Liver (tissue), 9 donors: ENCODE data around the gene COMMD10. TPM values are rescaled to one million over a fixed set of nuclear protein-coding genes. Genes with fewer than 3 reads are reported as not detected.

Experiments
- DNase-seq: peaks from one replicate; pipeline ENCODE4 v3.0.0-alpha.2; 2017; ENCODE audit warnings: low spot score
- H3K27ac ChIP-seq, 2 donors: one replicate each; pipeline ENCODE4 v1.7.0; 2013; ENCODE audit warnings: inconsistent platforms in 2 of 2, low read length in 2 of 2, control low read depth in 1 of 2, low read depth in 1 of 2, mild to moderate bottlenecking in 1 of 2
- H3K27me3 ChIP-seq, 4 donors: one replicate each; pipeline versions ENCODE4 v1.6.1 to v1.7.0; 2013; ENCODE audit warnings: low read length in 3 of 4, inconsistent platforms in 1 of 4, mild to moderate bottlenecking in 1 of 4, moderate library complexity in 1 of 4; ENCODE audit not compliant: control insufficient read depth in 4 of 4, insufficient read depth in 4 of 4
- H3K36me3 ChIP-seq, 4 donors: one replicate each; pipeline versions ENCODE4 v1.6.1 to v1.7.0; 2013; ENCODE audit warnings: low read length in 3 of 4, mild to moderate bottlenecking in 3 of 4, low read depth in 1 of 4, moderate library complexity in 1 of 4; ENCODE audit not compliant: control insufficient read depth in 4 of 4, insufficient read depth in 3 of 4
- H3K4me1 ChIP-seq, 4 donors: one replicate each; pipeline versions ENCODE4 v1.6.1 to v1.7.0; 2013; ENCODE audit warnings: low read length in 3 of 4, mild to moderate bottlenecking in 3 of 4, moderate library complexity in 1 of 4; ENCODE audit not compliant: control insufficient read depth in 4 of 4, insufficient read depth in 4 of 4
- H3K4me3 ChIP-seq, 3 donors: one replicate each; pipeline versions ENCODE4 v1.6.1 to v1.7.0; 2013; ENCODE audit warnings: low read length in 3 of 3, control low read depth in 1 of 3, low read depth in 1 of 3, mild to moderate bottlenecking in 1 of 3
- H3K9ac ChIP-seq, 2 donors: one replicate each; pipeline ENCODE4 v1.7.0; 2013; ENCODE audit warnings: low read length in 2 of 2, mild to moderate bottlenecking in 2 of 2, moderate library complexity in 2 of 2, control low read depth in 1 of 2, low read depth in 1 of 2
- H3K9me3 ChIP-seq, 4 donors: one replicate each; pipeline versions ENCODE4 v1.6.1 to v1.7.0; 2013; ENCODE audit warnings: low read length in 3 of 4; ENCODE audit not compliant: control insufficient read depth in 4 of 4
- ATF3 ChIP-seq: IDR thresholded peaks from 2 replicates; pipeline ENCODE4 v1.6.1; 2016; ENCODE audit warnings: antibody characterized with exemption
- EGR1 ChIP-seq, 2 donors: IDR thresholded peaks; 2 replicates each; pipeline ENCODE4 v1.6.1; 2016 to 2018; ENCODE audit warnings: antibody characterized with exemption in 2 of 2, low read depth in 2 of 2
- FOXA1 ChIP-seq: IDR thresholded peaks from 2 replicates; pipeline ENCODE4 v1.6.1; 2016; ENCODE audit warnings: antibody characterized with exemption
- GABPA ChIP-seq, 2 donors: IDR thresholded peaks in 1 of 2; conservative IDR thresholded peaks in 1 of 2; 2 replicates each; pipeline ENCODE4 v1.6.1; 2016; ENCODE audit warnings: antibody characterized with exemption in 2 of 2, mild to moderate bottlenecking in 1 of 2, moderate library complexity in 1 of 2
- HNF4A ChIP-seq, 2 donors: conservative IDR thresholded peaks; 2 replicates each; pipeline ENCODE4 v1.6.1; 2016; ENCODE audit warnings: antibody characterized with exemption in 2 of 2, mild to moderate bottlenecking in 2 of 2
- HNF4G ChIP-seq: IDR thresholded peaks from 2 replicates; pipeline ENCODE4 v1.6.1; 2016; ENCODE audit warnings: antibody characterized with exemption
- JUND ChIP-seq, 2 donors: IDR thresholded peaks; 2 replicates each; pipeline ENCODE4 v1.6.1; 2016; ENCODE audit warnings: antibody characterized with exemption in 2 of 2
- MAX ChIP-seq: IDR thresholded peaks from 2 replicates; pipeline ENCODE4 v1.6.1; 2016; ENCODE audit warnings: antibody characterized with exemption
- NR2F2 ChIP-seq: IDR thresholded peaks from 2 replicates; pipeline ENCODE4 v1.6.1; 2016; ENCODE audit warnings: antibody characterized with exemption
- RAD21 ChIP-seq, 2 donors: IDR thresholded peaks; 2 replicates each; pipeline ENCODE4 v1.6.1; 2016; ENCODE audit warnings: antibody characterized with exemption in 2 of 2, mild to moderate bottlenecking in 2 of 2
- REST ChIP-seq: IDR thresholded peaks from 2 replicates; pipeline ENCODE4 v1.6.1; 2016; ENCODE audit warnings: antibody characterized with exemption, mild to moderate bottlenecking
- RXRA ChIP-seq, 2 donors: IDR thresholded peaks; 2 replicates each; pipeline ENCODE4 v1.6.1; 2017 to 2018; ENCODE audit warnings: antibody characterized with exemption in 2 of 2, mild to moderate bottlenecking in 1 of 2
- SP1 ChIP-seq: IDR thresholded peaks from 2 replicates; pipeline ENCODE4 v1.6.1; 2018; ENCODE audit warnings: antibody characterized with exemption, mild to moderate bottlenecking
- TAF1 ChIP-seq: conservative IDR thresholded peaks from 2 replicates; pipeline ENCODE4 v1.6.1; 2016; ENCODE audit warnings: antibody characterized with exemption, mild to moderate bottlenecking
- YY1 ChIP-seq: IDR thresholded peaks from 2 replicates; pipeline ENCODE4 v1.6.1; 2016; ENCODE audit warnings: antibody characterized with exemption, mild to moderate bottlenecking
- WGBS: extraction: QIAGEN DNeasy Blood & Tissue Kit; methylation state at CpG from one replicate; pipeline ENCODE4 v1.1.7; 2013; 5-methylcytosine and 5-hydroxymethylcytosine counted together
- polyA plus RNA-seq, 2 donors: library from polyadenylated mRNA; stranded (reverse) in 1 of 2; unstranded in 1 of 2; fragments of 200-250 nt in 1 of 2; fragments of >200 nt in 1 of 2; fragmentation: Nextera tagmentation in 1 of 2; extraction: Ambion mirVana in 1 of 2; gene quantifications; one replicate each; pipeline versions ENCODE4 v1.2.1 to v1.2.3, GENCODE V29; 2013 to 2015
- total RNA-seq, 2 donors: library from RNA; depleted of rRNA; stranded (reverse); fragments of >200 nt; gene quantifications; one replicate each; pipeline ENCODE4 v1.2.3, GENCODE V29; 2014
- TF ChIP-seq, protein P1 (sequence below): fragments of 150-350 bp; IDR thresholded peaks from 2 replicates; pipeline ENCODE4 v1.5.1; 2017; ENCODE audit warnings: improper control_type of control experiment, low read depth, low read length; ENCODE audit not compliant: missing input control
- TF ChIP-seq, protein P2 (sequence below): IDR thresholded peaks from 2 replicates; pipeline ENCODE4 v1.6.1; 2016; ENCODE audit warnings: antibody characterized with exemption
- donor health status: healthy.
- donor health status: healthy.
- donor health status: healthy.
- donor health status: healthy.
- donor health status: healthy.

Gene COMMD10
- total and polyA plus RNA-seq, 4 donors, result 8.9 to 30.5 (median 19.3) TPM

DNA sequence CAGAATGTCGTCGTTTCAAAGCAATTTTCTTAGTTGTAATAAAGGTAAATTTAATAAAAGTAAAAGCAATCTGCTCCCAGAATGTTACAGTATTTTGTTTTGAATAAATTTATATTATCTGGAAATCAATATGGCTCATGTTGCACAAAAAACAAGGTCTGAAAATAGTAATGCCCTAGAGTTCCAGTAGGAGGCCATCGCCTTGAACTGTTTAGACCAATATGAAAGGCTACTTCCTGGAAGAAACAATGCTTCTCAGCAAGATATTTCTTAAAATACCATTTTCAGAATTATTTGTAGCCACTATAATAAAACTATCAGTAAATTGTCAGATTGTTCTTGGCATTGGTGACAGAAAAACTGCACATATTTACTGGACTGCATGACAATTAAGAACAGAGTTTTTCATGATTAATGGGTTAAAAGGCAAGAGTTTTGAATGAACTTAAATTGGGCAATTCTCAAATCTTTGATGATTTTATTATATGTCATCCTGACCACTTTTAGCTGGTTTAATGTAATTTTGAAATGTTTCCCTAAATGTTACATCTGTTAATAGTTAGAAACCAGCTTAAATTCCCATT, 153.2 kb downstream of the COMMD10 start:
- Histone ChIP-seq H3K4me3 (no peak overlapping the region), H3K27me3 (no peaks in the 10 kb centered on the region), H3K9ac (no peak overlapping the region), H3K27ac (no peak overlapping the region), H3K9me3 (no peaks in the 10 kb centered on the region), H3K4me1 (peaks cover 0 to 8% (median 1%) of the 10 kb centered on the region in 4 donors), H3K36me3 (peaks cover 0 to 1% (median 0%) of the 10 kb centered on the region in 4 donors)
- DNase-seq, result no peak
- WGBS, result 99% methylated on average over 3 of the region's 3 CpGs
- TF ChIP-seq, protein P1, sequence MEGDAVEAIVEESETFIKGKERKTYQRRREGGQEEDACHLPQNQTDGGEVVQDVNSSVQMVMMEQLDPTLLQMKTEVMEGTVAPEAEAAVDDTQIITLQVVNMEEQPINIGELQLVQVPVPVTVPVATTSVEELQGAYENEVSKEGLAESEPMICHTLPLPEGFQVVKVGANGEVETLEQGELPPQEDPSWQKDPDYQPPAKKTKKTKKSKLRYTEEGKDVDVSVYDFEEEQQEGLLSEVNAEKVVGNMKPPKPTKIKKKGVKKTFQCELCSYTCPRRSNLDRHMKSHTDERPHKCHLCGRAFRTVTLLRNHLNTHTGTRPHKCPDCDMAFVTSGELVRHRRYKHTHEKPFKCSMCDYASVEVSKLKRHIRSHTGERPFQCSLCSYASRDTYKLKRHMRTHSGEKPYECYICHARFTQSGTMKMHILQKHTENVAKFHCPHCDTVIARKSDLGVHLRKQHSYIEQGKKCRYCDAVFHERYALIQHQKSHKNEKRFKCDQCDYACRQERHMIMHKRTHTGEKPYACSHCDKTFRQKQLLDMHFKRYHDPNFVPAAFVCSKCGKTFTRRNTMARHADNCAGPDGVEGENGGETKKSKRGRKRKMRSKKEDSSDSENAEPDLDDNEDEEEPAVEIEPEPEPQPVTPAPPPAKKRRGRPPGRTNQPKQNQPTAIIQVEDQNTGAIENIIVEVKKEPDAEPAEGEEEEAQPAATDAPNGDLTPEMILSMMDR, result peak; percentile 8
- no peak for TF ChIP-seq YY1

- H3K27me3 ChIP-seq, result no peaks in the 10 kb centered on the region
- H3K4me3 ChIP-seq, result no peak overlapping the region
- peaks cover 0 to 8% (median 1%) of the 10 kb centered on the region in 4 donors for H3K4me1 ChIP-seq
- H3K27ac ChIP-seq, result no peak overlapping the region
- no peaks in the 10 kb centered on the region for H3K36me3 ChIP-seq
- H3K9ac ChIP-seq, result no peak overlapping the region
- no peak for TF ChIP-seq EGR1 (IDR thresholded peaks at IDR 0.05; ENCODE audit: low read depth in 2 of 2)
- TF ChIP-seq NR2F2, result peak; percentile 28
- no peaks in the 10 kb centered on the region for H3K9me3 ChIP-seq
- 68% methylated on average over 1 of the region's 1 CpG for WGBS
- no peak for DNase-seq
These were observed 157.5 kb downstream of the COMMD10 start for GRCh38 chr5:116242343-116242742.

DNA sequence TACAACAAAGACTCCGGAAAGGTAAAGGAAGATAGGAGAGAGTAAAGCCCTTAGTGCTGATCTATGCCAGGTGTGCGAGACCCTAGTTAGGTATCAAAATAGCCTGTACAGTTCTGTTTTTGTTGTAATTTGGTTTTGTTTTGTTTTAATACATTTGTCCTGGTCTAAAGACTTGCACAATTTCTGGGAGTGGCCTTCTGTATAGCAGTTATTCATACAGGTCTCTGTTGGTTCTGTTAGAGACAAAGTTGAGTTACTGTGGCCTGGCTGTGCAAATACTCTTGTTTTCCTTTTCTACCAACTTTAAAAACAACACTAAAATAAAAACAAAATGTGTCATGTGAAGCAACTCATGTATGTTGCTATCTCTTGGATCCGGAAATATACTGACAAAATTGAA, 163.6 kb downstream of the COMMD10 start:
- no peaks in the 10 kb centered on the region for H3K36me3 ChIP-seq
- H3K9me3 ChIP-seq, result no peaks in the 10 kb centered on the region
- H3K9ac ChIP-seq, result no peak overlapping the region
- no peak for DNase-seq
- no peak for TF ChIP-seq SP1
- TF ChIP-seq MAX, result no peak
- no peak for TF ChIP-seq YY1
- no peak for TF ChIP-seq RAD21 (IDR thresholded peaks at IDR 0.05)
- TF ChIP-seq, protein P2, sequence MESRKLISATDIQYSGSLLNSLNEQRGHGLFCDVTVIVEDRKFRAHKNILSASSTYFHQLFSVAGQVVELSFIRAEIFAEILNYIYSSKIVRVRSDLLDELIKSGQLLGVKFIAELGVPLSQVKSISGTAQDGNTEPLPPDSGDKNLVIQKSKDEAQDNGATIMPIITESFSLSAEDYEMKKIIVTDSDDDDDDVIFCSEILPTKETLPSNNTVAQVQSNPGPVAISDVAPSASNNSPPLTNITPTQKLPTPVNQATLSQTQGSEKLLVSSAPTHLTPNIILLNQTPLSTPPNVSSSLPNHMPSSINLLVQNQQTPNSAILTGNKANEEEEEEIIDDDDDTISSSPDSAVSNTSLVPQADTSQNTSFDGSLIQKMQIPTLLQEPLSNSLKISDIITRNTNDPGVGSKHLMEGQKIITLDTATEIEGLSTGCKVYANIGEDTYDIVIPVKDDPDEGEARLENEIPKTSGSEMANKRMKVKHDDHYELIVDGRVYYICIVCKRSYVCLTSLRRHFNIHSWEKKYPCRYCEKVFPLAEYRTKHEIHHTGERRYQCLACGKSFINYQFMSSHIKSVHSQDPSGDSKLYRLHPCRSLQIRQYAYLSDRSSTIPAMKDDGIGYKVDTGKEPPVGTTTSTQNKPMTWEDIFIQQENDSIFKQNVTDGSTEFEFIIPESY, result no peak
- no peak for TF ChIP-seq HNF4G
- no peak for TF ChIP-seq GABPA (IDR thresholded peaks at IDR 0.05 in 1 of 2, conservative IDR thresholded peaks at IDR 0.05 in 1 of 2)
- TF ChIP-seq EGR1 (IDR thresholded peaks at IDR 0.05; ENCODE audit: low read depth in 2 of 2), result no peak
- TF ChIP-seq, protein P1, result no peak
- no peak for TF ChIP-seq FOXA1
- no peak for TF ChIP-seq ATF3
- TF ChIP-seq HNF4A (conservative IDR thresholded peaks at IDR 0.05), result no peak
- no peak for TF ChIP-seq REST
- no peak for TF ChIP-seq RXRA (IDR thresholded peaks at IDR 0.05)
- TF ChIP-seq TAF1, result no peak
- TF ChIP-seq JUND (IDR thresholded peaks at IDR 0.05), result no peak
- H3K27ac ChIP-seq, result no peak overlapping the region
- H3K27me3 ChIP-seq, result no peaks in the 10 kb centered on the region
- no peak overlapping the region for H3K4me3 ChIP-seq
- WGBS, result 96% methylated on average over 3 of the region's 3 CpGs
- no peaks in the 10 kb centered on the region for H3K4me1 ChIP-seq
